Panc1 (cell line): ENCODE data around the gene HAUS8. TPM values are rescaled to one million over a fixed set of nuclear protein-coding genes. Genes with fewer than 3 reads are reported as not detected.

ENCODE experiments used
- ATAC-seq: fragments of 200-7000 bp; cut with Tn5 transposase; 2 replicates; pipeline ENCODE4 v1.9.1; 2020; ENCODE audit warnings: mild to moderate bottlenecking, moderate library complexity
- BruUV-seq: library from RNA; stranded (reverse); fragments of 400-500 nt; replicated peaks from 2 replicates; lab custom pipeline; 2021; lab: Mats Ljungman, UMichigan
- CTCF ChIA-PET: fragments of 300-600 bp; sonication (Branson Sonifier 250); formaldehyde crosslinking; loops from one replicate; lab custom pipeline; 2022; ENCODE audit warnings: antibody characterized with exemption; lab: Charles Lee
- POLR2A ChIA-PET: fragments of 300-600 bp; sonication (Branson Sonifier 250); formaldehyde crosslinking; loops from one replicate; lab custom pipeline; 2022; ENCODE audit warnings: antibody characterized with exemption; lab: Charles Lee
- DNase-seq: peaks from one replicate; pipeline ENCODE4 v3.0.0-alpha.2; 2010; ENCODE audit warnings: low read depth, low spot score
- H3K27ac ChIP-seq: 2 replicates; pipeline ENCODE4 v1.5.1; 2011; ENCODE audit warnings: mild to moderate bottlenecking, low read length, inconsistent platforms
- H3K27me3 ChIP-seq: fragments of 200-500 bp; sonication (Bioruptor generic); 2 replicates; pipeline ENCODE4 v1.6.0; 2014; ENCODE audit warnings: low read length, inconsistent platforms; ENCODE audit not compliant: control insufficient read depth, insufficient read depth
- H3K36me3 ChIP-seq: fragments of 200-500 bp; sonication (Bioruptor generic); 2 replicates; pipeline ENCODE4 v1.5.1; 2014; ENCODE audit warnings: inconsistent platforms, mild to moderate bottlenecking, low read length, moderate library complexity; ENCODE audit not compliant: control insufficient read depth, insufficient read depth
- H3K4me1 ChIP-seq: 2 replicates; pipeline ENCODE4 v1.5.1; 2011; ENCODE audit warnings: inconsistent platforms, mild to moderate bottlenecking, low read length, moderate library complexity; ENCODE audit not compliant: control insufficient read depth, insufficient read depth
- H3K4me3 ChIP-seq, 2 experiments: 2 replicates each; pipeline ENCODE4 v1.5.1; 2011 to 2012; ENCODE audit warnings: low read depth in 2 of 2, low read length in 2 of 2, mild to moderate bottlenecking in 2 of 2, inconsistent platforms in 1 of 2, moderate library complexity in 1 of 2
- H3K9me3 ChIP-seq: fragments of 200-500 bp; sonication (Bioruptor generic); 2 replicates; pipeline ENCODE4 v1.5.1; 2014; ENCODE audit warnings: low read depth, mild to moderate bottlenecking, inconsistent platforms, low read length, moderate library complexity; ENCODE audit not compliant: control insufficient read depth, insufficient read depth
- POLR2AphosphoS5 ChIP-seq: IDR thresholded peaks from 2 replicates; pipeline ENCODE4 v1.6.1; 2012; ENCODE audit warnings: mild to moderate bottlenecking, low read depth, low read length, moderate library complexity
- SIN3A ChIP-seq: IDR thresholded peaks from 2 replicates; pipeline ENCODE4 v1.6.1; 2012; ENCODE audit warnings: low read depth, mild to moderate bottlenecking, low read length, moderate library complexity, borderline replicate concordance; ENCODE audit not compliant: insufficient read depth
- TCF7L2 ChIP-seq: IDR thresholded peaks from 2 replicates; pipeline ENCODE4 v1.6.1; 2011; ENCODE audit warnings: mild to moderate bottlenecking, low read depth, low read length, inconsistent platforms
- in situ Hi-C: cut with HindIII; loops from 2 replicates; pipeline ENCODE4 v1.10.0; 2016; ENCODE audit warnings: low sequenced_read_pairs, low pct_unique_long_range_greater_than_20kb
- intact Hi-C: fragments of 100-400 bp; cut with micrococcal nuclease; formaldehyde crosslinking; loops from one replicate; pipeline ENCODE4 v1.10.0; 2022; ENCODE audit not compliant: unreplicated experiment
- total RNA-seq: library from RNA; stranded (reverse); gene quantifications from one replicate; pipeline ENCODE4 v1.2.1, GENCODE V29; 2021; ENCODE audit not compliant: unreplicated experiment
- TF ChIP-seq, protein P1 (sequence below): fragments of 450-650 bp; IDR thresholded peaks from 2 replicates; pipeline ENCODE4 v1.5.1; 2017; ENCODE audit warnings: mild to moderate bottlenecking
- TF ChIP-seq, protein P2 (sequence below), 2 experiments: IDR thresholded peaks; 2 replicates each; pipeline ENCODE4 v1.6.1; 2011 to 2012; ENCODE audit warnings: low read depth in 2 of 2, control low read depth in 1 of 2, low read length in 1 of 2, mild to moderate bottlenecking in 1 of 2, moderate library complexity in 1 of 2; ENCODE audit not compliant: insufficient read depth in 1 of 2

Gene HAUS8
- total RNA-seq, 1 experiment from 2014 or later: 18.2 TPM

DNA sequence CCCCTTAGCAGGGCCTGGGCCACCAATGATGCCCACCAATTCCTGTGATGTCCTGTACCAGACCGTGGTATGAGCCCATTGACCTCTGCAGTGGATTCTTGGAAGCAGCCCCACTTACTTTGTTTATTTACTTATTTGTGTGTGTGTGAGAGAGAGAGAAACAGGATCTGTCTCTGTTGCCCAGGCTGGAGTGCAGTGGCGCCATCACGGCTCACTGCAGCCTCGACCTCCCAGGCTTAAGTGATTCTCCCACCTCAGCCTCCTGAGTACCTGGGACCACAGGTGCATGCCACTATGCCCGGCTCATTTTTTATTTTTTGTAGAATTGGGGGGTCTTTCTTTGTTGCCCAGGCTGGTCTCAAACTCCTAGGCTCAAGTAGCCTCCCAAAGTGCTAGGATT lies 13.3 kb upstream of the HAUS8 start:
- Histone ChIP-seq H3K9me3 (no peaks in the 10 kb centered on the region), H3K4me1 (peaks cover 8% of the 10 kb centered on the region), H3K27me3 (no peaks in the 10 kb centered on the region), H3K36me3 (no peaks in the 10 kb centered on the region; the same call in 1 of the 2 replicates), H3K4me3 (no peak overlapping the region), H3K27ac (no peak overlapping the region)
- TF ChIP-seq TCF7L2 (no peak), POLR2AphosphoS5 (no peak), SIN3A (no peak)
- TF ChIP-seq, protein P1, sequence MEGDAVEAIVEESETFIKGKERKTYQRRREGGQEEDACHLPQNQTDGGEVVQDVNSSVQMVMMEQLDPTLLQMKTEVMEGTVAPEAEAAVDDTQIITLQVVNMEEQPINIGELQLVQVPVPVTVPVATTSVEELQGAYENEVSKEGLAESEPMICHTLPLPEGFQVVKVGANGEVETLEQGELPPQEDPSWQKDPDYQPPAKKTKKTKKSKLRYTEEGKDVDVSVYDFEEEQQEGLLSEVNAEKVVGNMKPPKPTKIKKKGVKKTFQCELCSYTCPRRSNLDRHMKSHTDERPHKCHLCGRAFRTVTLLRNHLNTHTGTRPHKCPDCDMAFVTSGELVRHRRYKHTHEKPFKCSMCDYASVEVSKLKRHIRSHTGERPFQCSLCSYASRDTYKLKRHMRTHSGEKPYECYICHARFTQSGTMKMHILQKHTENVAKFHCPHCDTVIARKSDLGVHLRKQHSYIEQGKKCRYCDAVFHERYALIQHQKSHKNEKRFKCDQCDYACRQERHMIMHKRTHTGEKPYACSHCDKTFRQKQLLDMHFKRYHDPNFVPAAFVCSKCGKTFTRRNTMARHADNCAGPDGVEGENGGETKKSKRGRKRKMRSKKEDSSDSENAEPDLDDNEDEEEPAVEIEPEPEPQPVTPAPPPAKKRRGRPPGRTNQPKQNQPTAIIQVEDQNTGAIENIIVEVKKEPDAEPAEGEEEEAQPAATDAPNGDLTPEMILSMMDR: no peak
- TF ChIP-seq, protein P2, sequence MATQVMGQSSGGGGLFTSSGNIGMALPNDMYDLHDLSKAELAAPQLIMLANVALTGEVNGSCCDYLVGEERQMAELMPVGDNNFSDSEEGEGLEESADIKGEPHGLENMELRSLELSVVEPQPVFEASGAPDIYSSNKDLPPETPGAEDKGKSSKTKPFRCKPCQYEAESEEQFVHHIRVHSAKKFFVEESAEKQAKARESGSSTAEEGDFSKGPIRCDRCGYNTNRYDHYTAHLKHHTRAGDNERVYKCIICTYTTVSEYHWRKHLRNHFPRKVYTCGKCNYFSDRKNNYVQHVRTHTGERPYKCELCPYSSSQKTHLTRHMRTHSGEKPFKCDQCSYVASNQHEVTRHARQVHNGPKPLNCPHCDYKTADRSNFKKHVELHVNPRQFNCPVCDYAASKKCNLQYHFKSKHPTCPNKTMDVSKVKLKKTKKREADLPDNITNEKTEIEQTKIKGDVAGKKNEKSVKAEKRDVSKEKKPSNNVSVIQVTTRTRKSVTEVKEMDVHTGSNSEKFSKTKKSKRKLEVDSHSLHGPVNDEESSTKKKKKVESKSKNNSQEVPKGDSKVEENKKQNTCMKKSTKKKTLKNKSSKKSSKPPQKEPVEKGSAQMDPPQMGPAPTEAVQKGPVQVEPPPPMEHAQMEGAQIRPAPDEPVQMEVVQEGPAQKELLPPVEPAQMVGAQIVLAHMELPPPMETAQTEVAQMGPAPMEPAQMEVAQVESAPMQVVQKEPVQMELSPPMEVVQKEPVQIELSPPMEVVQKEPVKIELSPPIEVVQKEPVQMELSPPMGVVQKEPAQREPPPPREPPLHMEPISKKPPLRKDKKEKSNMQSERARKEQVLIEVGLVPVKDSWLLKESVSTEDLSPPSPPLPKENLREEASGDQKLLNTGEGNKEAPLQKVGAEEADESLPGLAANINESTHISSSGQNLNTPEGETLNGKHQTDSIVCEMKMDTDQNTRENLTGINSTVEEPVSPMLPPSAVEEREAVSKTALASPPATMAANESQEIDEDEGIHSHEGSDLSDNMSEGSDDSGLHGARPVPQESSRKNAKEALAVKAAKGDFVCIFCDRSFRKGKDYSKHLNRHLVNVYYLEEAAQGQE (IDR thresholded peaks at IDR 0.05; ENCODE audit: insufficient read depth in 1 of 2, low read depth in 2 of 2, low read length in 1 of 2): no peak
- ChIA-PET CTCF (no interaction called here), POLR2A (no interaction called here)
- no TSS peak for BruUV-seq
- no peak for DNase-seq
- in situ Hi-C loops (no loop called here), intact Hi-C loops (no loop called here)
- no peak for ATAC-seq

DNA sequence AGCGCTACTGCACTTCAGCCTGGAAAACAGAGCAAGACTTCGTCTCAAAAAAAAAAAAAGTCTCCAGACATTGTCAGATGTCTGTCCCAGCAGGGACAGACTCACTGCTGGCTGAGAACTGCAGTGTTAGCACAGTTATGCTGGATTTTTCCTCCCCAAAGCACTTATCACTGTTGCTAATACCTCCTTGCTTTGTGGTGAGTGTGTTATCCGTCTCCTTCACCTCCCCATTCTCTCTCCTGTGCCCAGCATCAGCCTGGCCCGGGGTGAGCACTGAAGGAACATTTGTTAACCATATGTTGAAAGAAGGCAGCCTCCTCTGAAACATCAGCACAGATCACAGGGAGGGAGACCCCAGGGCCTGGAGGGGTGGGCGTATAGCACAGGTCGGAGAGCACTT lies 11.6 kb upstream of the HAUS8 start:
- no peak overlapping the region for H3K4me3 ChIP-seq
- no peaks in the 10 kb centered on the region for H3K36me3 ChIP-seq
- H3K27me3 ChIP-seq: no peaks in the 10 kb centered on the region
- DNase-seq (no peak), ATAC-seq (no peak)
- ChIA-PET CTCF (no interaction called here), POLR2A (interaction anchor here (0.5 kb wide), 1 partner anchor 64 kb away, joined by 5 read pairs; no protein-coding TSS in a partner anchor)
- peaks cover 8% of the 10 kb centered on the region for H3K4me1 ChIP-seq
- intact Hi-C loops (no loop called here), in situ Hi-C loops (no loop called here)
- no peaks in the 10 kb centered on the region for H3K9me3 ChIP-seq
- no peak overlapping the region for H3K27ac ChIP-seq
- no TSS peak for BruUV-seq
- TF ChIP-seq SIN3A (no peak), POLR2AphosphoS5 (no peak), TCF7L2 (no peak)
- TF ChIP-seq, protein P1: no peak
- TF ChIP-seq, protein P2 (IDR thresholded peaks at IDR 0.05; ENCODE audit: insufficient read depth in 1 of 2, low read depth in 2 of 2, low read length in 1 of 2): no peak
